ENCODE data around the gene PTPRN.

The PTPRN gene

GRCh38 chr2:219309278-219309677 is at the start of gene PTPRN:
TSS of gene PTPRN (minus strand) at chr2:219309401. CDS start at chr2:219309332, 69 bp downstream.
- FAIRE-seq (no peak), DNase-seq (ENCODE audit: insufficient read length, low spot score) (no peak)
- no peak for TF ChIP-seq POLR2A (IDR thresholded peaks at IDR 0.05; ENCODE audit: low read depth, low read length)

DNA sequence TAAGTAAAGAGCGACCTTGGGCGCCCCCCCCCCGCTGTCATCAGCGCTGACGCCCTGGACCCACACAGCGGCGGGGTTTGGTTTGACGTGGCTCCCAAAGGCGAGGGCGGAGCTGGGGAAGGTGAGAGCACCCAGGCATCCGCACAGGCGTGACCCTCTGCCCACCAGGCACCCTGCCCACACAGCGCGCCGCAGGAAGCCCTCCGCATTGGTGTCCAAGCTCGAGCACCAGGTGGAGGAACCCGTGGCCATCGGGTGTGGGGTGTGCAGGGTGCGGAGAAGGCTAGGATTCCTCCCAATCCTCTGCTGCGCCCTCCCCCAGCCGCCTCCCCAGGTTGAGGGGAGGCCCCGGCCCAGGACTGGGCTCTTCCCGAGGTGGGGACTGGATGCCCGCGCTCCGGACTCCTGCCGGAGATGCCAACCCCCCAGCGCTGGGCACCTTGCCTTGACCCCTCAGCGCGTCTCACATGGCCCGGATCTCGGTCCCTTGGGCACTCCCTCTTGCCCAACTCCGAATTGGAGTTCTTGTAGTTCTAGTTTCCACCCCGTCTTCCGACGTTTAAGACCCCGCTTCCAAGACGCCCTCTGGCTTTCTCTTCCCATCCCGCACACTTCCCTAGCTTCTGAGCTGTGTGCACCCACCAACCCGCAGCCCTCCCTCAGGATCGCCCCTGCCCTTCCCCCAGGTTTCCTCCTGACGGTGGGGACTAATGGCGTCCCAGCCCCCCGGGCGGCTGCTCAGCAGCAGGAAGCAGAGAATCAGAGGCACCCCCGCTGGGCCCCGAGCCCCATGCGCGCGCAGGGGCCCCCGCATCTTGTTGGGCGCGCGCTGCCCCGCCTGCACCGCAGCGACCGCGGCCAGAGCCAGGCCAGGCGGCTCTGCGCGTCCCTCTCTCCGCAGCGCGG is 49.2 kb upstream of the PTPRN start:
- FAIRE-seq (no peak), DNase-seq (ENCODE audit: insufficient read length, low spot score) (no peak)
- no peak for TF ChIP-seq POLR2A (IDR thresholded peaks at IDR 0.05; ENCODE audit: low read depth, low read length)

- DNase-seq (ENCODE audit: insufficient read length, low spot score) (no peak), FAIRE-seq (no peak)
- TF ChIP-seq POLR2A (IDR thresholded peaks at IDR 0.05; ENCODE audit: low read depth, low read length), result no peak
Measured at GRCh38 chr2:219356834-219357233, 47.6 kb upstream of the PTPRN start.

DNA sequence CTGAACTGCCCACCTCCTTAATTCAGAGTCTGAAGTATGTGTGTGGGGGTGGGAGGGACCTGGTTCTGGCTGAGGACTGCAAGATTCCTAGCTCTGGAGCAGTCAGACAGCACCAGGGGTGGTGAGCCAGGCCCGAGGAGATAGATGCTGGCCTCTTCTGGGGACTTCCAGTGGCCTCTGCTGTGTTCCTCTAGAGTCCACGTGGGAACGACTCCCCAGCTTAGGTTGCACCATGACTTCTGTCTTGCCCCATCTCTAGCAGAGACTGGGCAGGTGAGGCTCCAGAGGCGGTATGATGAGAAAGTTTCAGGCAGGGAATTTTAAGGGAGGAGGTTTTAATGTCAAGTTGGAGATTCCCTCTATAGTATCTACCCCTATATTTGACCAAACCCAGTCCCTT is 45.4 kb upstream of the PTPRN start:
- no peak for FAIRE-seq
- no peak for TF ChIP-seq POLR2A (IDR thresholded peaks at IDR 0.05; ENCODE audit: low read depth, low read length)
- no peak for DNase-seq (ENCODE audit: insufficient read length, low spot score)

DNA sequence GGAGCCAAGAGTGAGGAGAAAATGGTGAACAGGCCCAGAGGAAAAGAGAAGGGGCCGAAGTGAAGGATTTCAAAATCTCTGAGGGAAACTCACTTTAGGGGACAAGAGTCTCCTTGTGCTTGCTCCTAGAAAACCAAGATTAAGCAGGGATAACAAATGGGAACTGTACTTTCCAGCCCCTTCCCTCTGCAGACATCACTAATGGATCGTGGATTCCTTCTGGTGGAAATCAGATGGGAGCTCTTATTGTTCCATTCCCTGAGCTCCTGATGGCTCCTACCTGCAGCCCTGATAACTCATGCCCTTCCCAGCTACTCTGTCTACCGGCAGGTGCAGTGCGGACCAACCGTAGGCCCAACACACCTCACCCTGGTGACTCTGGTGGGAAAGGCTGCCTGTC is 43.9 kb upstream of the PTPRN start:
- no peak for FAIRE-seq
- TF ChIP-seq POLR2A (IDR thresholded peaks at IDR 0.05; ENCODE audit: low read depth, low read length), result no peak
- no peak for DNase-seq (ENCODE audit: insufficient read length, low spot score)

- TF ChIP-seq POLR2A (IDR thresholded peaks at IDR 0.05; ENCODE audit: low read depth, low read length), result no peak
- FAIRE-seq (no peak), DNase-seq (ENCODE audit: insufficient read length, low spot score) (peak; percentile 78)
Measured at GRCh38 chr2:219352448-219353023, 43.3 kb upstream of the PTPRN start.

DNA sequence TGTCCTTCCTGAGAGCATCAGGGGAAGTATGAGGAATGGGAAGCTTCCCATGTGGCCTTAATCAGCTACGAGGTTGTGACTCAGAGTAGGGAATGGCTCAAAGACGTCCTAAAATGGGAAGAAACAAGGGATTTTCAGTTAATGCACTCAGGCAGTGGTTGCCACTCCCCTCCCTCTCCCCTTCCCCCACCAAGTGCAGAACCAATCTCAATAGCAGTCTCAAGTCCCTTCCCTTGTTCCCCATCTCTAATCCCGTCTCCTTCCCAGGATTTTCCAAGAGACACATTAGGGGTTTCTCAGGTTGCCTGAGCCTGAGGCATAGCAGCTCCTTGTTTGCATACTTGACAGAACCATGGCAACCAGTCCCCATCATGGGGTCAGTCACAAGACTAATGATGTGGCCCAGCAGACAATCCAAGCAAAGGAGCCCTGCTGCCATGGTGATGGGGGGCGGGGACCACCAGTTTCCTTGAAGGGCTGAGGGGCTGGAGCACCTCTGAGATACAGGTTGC is 41.6 kb upstream of the PTPRN start:
- TF ChIP-seq POLR2A (IDR thresholded peaks at IDR 0.05; ENCODE audit: low read depth, low read length), result no peak
- no peak for DNase-seq (ENCODE audit: insufficient read length, low spot score)
- FAIRE-seq, result no peak

- no peak for TF ChIP-seq POLR2A (IDR thresholded peaks at IDR 0.05; ENCODE audit: low read depth, low read length)
- FAIRE-seq (no peak), DNase-seq (ENCODE audit: insufficient read length, low spot score) (no peak)
Measured at GRCh38 chr2:219350215-219350614, 41.0 kb upstream of the PTPRN start.

GRCh38 chr2:219344751-219345430 is 35.7 kb upstream of the PTPRN start:
- DNase-seq (ENCODE audit: insufficient read length, low spot score), result no peak
- no peak for FAIRE-seq
- TF ChIP-seq POLR2A (IDR thresholded peaks at IDR 0.05; ENCODE audit: low read depth, low read length), result no peak

GRCh38 chr2:219335373-219335786 is 26.2 kb upstream of the PTPRN start:
- FAIRE-seq (no peak), DNase-seq (ENCODE audit: insufficient read length, low spot score) (no peak)
- no peak for TF ChIP-seq POLR2A (IDR thresholded peaks at IDR 0.05; ENCODE audit: low read depth, low read length)

- DNase-seq (ENCODE audit: insufficient read length, low spot score) (no peak), FAIRE-seq (no peak)
- no peak for TF ChIP-seq POLR2A (IDR thresholded peaks at IDR 0.05; ENCODE audit: low read depth, low read length)
Measured at GRCh38 chr2:219334076-219334475, 24.9 kb upstream of the PTPRN start.

- no peak for FAIRE-seq
- no peak for DNase-seq (ENCODE audit: insufficient read length, low spot score)
Measured at GRCh38 chr2:219332542-219332941, 23.3 kb upstream of the PTPRN start, which contains the start of gene RESP18. TSS of gene RESP18 (minus strand) at chr2:219332744.

DNA sequence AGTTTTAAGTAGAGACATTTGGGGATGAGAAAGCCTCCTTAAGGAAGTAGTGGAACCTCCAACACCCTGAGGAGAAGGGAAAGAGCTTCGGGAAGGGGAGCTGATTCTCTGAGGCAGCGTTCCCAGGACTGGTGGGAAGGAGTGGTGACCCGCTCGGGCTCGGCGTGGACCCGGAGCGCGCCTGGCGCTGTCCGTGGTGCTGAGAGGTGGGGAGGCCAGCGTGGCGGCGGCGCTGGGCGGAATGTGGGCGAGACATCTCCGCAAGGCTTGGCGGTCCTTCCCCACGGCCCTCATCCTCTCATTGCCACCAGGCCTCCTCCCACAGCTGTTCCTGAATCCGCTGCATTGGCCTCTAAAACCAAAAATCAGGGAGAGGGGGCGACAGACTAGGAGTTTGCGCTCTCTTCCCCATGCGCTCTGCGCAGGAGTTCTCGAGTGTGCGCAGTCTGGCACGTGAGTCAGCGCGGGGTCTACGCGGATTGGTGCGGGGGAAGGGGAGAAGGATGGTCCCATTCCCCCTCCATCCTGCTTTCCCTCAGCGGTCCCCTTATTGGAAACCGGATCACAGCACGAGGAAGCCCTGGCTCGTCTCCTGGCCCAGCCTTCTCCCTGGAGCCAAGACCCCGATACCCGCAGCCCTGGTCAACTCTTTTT is 22.5 kb upstream of the PTPRN start:
- FAIRE-seq (no peak), DNase-seq (ENCODE audit: insufficient read length, low spot score) (no peak)
- no peak for TF ChIP-seq POLR2A (IDR thresholded peaks at IDR 0.05; ENCODE audit: low read depth, low read length)

More at GRCh38 chr2:219332542-219332941, 23.3 kb upstream of the PTPRN start, which contains the start of gene RESP18:
- no peak for TF ChIP-seq POLR2A (IDR thresholded peaks at IDR 0.05; ENCODE audit: low read depth, low read length)

- FAIRE-seq (no peak), DNase-seq (ENCODE audit: insufficient read length, low spot score) (no peak)
- no peak for TF ChIP-seq POLR2A (IDR thresholded peaks at IDR 0.05; ENCODE audit: low read depth, low read length)
Measured at GRCh38 chr2:219327719-219328118, 18.5 kb upstream of the PTPRN start.

Data from H54 (cell line).